GM21447 (cell line): ENCODE measurements around the gene NELL1.

Experiments used
- ATAC-seq: cut with Tn5 transposase; IDR thresholded peaks from one replicate; pipeline ENCODE4 v1.9.1; 2021; ENCODE audit not compliant: unreplicated experiment

Gene NELL1

GRCh38 chr11:20668131-20668809 lies 1.1 kb upstream of the NELL1 start:
- no peak for ATAC-seq

- no peak for ATAC-seq
Measured at GRCh38 chr11:20669820-20670684, 666 bp downstream of the NELL1 start.

- ATAC-seq, result no peak
Measured at GRCh38 chr11:20670932-20671403, 1.6 kb downstream of the NELL1 start.

GRCh38 chr11:20671856-20672546 lies 2.6 kb downstream of the NELL1 start:
- no peak for ATAC-seq

- ATAC-seq, result no peak
Measured at GRCh38 chr11:20672575-20672974, 3.2 kb downstream of the NELL1 start.

GRCh38 chr11:20676658-20677057 lies 7.3 kb downstream of the NELL1 start:
- ATAC-seq, result no peak

- ATAC-seq, result no peak
Measured at GRCh38 chr11:20688761-20689160, 19.4 kb downstream of the NELL1 start.

GRCh38 chr11:20707876-20708275 lies 38.5 kb downstream of the NELL1 start:
- ATAC-seq, result no peak

- ATAC-seq, result no peak
Measured at GRCh38 chr11:20712912-20713311, 43.5 kb downstream of the NELL1 start.

- no peak for ATAC-seq
Measured at GRCh38 chr11:20715464-20715863, 46.1 kb downstream of the NELL1 start.

GRCh38 chr11:20715931-20716330 lies 46.5 kb downstream of the NELL1 start:
- no peak for ATAC-seq

- ATAC-seq, result no peak
Measured at GRCh38 chr11:20719821-20720220, 50.4 kb downstream of the NELL1 start.

GRCh38 chr11:20723366-20723765 lies 54.0 kb downstream of the NELL1 start:
- ATAC-seq, result no peak

GRCh38 chr11:20729597-20730105 lies 60.3 kb downstream of the NELL1 start:
- ATAC-seq, result no peak

GRCh38 chr11:20731676-20732215 lies 62.4 kb downstream of the NELL1 start:
- ATAC-seq, result no peak

GRCh38 chr11:20739107-20739506 lies 69.7 kb downstream of the NELL1 start:
- no peak for ATAC-seq

- ATAC-seq, result no peak
Measured at GRCh38 chr11:20739577-20739976, 70.2 kb downstream of the NELL1 start.

- no peak for ATAC-seq
Measured at GRCh38 chr11:20754933-20755332, 85.5 kb downstream of the NELL1 start.

- ATAC-seq, result no peak
Measured at GRCh38 chr11:20759541-20759940, 90.2 kb downstream of the NELL1 start.

- ATAC-seq, result no peak
Measured at GRCh38 chr11:20760811-20761210, 91.4 kb downstream of the NELL1 start.
